ENCODE measurements around the gene ZFP91. TPM values are rescaled to one million over a fixed set of nuclear protein-coding genes. Genes with fewer than 3 reads are reported as not detected.

ZFP91 gene
- total and polyA plus RNA-seq, 2 of the 13 experiments (the other 11 are each of a cell fraction or from before 2014, with no cell fraction given), result 13.5 to 38.6 TPM

DNA sequence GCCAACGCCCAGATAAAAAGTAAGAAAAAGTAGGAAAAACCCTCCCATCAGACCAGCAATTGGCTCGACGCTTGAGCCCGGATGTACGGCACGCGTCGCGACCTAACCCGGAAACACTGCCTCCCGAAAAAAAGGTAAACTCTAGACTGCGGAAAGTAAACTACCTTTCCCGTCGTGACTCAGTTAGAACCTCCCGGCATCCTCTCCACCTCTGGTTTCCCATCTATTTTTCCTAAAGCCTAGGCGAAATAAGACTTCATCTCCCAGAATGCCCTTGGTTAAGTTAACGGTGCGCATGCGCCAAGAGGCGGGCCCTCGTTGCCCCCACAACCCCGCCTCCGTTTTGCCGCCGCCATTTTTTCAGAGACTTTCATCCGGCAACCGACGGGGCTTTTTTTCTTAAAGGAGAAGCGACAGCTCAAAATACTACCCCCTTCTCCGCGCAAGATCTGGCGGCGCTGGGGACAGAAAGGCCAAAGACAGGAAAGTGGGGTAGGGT lies 678 bp upstream of the ZFP91 start (continued):
- TF ChIP-seq ARHGAP35 (CRISPR knock-in tag; IDR thresholded peaks at IDR 0.05; ENCODE audit: borderline replicate concordance) (no peak), MBD4 (IDR thresholded peaks at IDR 0.05; ENCODE audit: borderline replicate concordance, low read length) (no peak), DMTF1 (CRISPR knock-in tag; IDR thresholded peaks at IDR 0.05) (no peak), NFE2 (CRISPR knock-in tag; IDR thresholded peaks at IDR 0.05) (no peak), HNF4G (IDR thresholded peaks at IDR 0.05; ENCODE audit: borderline replicate concordance, low read depth, low read length) (no peak), HNF4G (CRISPR knock-in tag; IDR thresholded peaks at IDR 0.05; ENCODE audit: borderline replicate concordance, low read depth) (no peak), TEAD3 (CRISPR knock-in tag; optimal IDR thresholded peaks at IDR 0.05; ENCODE audit: borderline replicate concordance) (no peak), SMARCC2 (IDR thresholded peaks at IDR 0.05) (no peak), TEAD2 (CRISPR knock-in tag; IDR thresholded peaks at IDR 0.05) (no peak), SYNCRIP (IDR thresholded peaks at IDR 0.05; ENCODE audit: insufficient read depth, low read depth, low read length) (no peak), ZNF543 (CRISPR knock-in tag; IDR thresholded peaks at IDR 0.05) (no peak), ZNF713 (CRISPR knock-in tag; IDR thresholded peaks at IDR 0.05) (no peak), ZNF782 (CRISPR knock-in tag; IDR thresholded peaks at IDR 0.05; ENCODE audit: borderline replicate concordance) (no peak), GABPB1 (CRISPR knock-in tag; IDR thresholded peaks at IDR 0.05) (peak; percentile 93)
- TF ChIP-seq, protein P1, sequence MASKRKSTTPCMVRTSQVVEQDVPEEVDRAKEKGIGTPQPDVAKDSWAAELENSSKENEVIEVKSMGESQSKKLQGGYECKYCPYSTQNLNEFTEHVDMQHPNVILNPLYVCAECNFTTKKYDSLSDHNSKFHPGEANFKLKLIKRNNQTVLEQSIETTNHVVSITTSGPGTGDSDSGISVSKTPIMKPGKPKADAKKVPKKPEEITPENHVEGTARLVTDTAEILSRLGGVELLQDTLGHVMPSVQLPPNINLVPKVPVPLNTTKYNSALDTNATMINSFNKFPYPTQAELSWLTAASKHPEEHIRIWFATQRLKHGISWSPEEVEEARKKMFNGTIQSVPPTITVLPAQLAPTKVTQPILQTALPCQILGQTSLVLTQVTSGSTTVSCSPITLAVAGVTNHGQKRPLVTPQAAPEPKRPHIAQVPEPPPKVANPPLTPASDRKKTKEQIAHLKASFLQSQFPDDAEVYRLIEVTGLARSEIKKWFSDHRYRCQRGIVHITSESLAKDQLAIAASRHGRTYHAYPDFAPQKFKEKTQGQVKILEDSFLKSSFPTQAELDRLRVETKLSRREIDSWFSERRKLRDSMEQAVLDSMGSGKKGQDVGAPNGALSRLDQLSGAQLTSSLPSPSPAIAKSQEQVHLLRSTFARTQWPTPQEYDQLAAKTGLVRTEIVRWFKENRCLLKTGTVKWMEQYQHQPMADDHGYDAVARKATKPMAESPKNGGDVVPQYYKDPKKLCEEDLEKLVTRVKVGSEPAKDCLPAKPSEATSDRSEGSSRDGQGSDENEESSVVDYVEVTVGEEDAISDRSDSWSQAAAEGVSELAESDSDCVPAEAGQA (IDR thresholded peaks at IDR 0.05; ENCODE audit: low read depth), result 0 out of 2 replicates have a peak, but pooled peaks have one; percentile 27
- TF ChIP-seq, protein P1 (CRISPR knock-in tag; IDR thresholded peaks at IDR 0.05; ENCODE audit: borderline replicate concordance), result no peak
- TF ChIP-seq, protein P2, sequence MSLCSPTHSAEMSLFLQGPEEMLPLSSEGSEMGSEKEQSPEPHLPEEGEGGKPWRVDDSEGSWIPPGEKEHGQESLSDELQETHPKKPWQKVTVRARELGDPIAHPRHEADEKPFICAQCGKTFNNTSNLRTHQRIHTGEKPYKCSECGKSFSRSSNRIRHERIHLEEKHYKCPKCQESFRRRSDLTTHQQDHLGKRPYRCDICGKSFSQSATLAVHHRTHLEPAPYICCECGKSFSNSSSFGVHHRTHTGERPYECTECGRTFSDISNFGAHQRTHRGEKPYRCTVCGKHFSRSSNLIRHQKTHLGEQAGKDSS (CRISPR knock-in tag; IDR thresholded peaks at IDR 0.05; ENCODE audit: borderline replicate concordance, low read depth), result no peak
- TF ChIP-seq, protein P3, sequence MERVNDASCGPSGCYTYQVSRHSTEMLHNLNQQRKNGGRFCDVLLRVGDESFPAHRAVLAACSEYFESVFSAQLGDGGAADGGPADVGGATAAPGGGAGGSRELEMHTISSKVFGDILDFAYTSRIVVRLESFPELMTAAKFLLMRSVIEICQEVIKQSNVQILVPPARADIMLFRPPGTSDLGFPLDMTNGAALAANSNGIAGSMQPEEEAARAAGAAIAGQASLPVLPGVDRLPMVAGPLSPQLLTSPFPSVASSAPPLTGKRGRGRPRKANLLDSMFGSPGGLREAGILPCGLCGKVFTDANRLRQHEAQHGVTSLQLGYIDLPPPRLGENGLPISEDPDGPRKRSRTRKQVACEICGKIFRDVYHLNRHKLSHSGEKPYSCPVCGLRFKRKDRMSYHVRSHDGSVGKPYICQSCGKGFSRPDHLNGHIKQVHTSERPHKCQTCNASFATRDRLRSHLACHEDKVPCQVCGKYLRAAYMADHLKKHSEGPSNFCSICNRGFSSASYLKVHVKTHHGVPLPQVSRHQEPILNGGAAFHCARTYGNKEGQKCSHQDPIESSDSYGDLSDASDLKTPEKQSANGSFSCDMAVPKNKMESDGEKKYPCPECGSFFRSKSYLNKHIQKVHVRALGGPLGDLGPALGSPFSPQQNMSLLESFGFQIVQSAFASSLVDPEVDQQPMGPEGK (CRISPR knock-in tag; IDR thresholded peaks at IDR 0.05), result no peak
- TF ChIP-seq, protein P4, sequence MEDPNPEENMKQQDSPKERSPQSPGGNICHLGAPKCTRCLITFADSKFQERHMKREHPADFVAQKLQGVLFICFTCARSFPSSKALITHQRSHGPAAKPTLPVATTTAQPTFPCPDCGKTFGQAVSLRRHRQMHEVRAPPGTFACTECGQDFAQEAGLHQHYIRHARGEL (CRISPR knock-in tag; IDR thresholded peaks at IDR 0.05), result no peak
